PC-9 (cell line): ENCODE results near the gene SRP19.
"Not testable (repeated sequence)": the region's sequence is repeated elsewhere in the genome, so short reads cannot be mapped to it uniquely, and the experiment has no call there.

Experiments used
- CTCF ChIP-seq: fragments of 200-600 bp; sonication (generic); conservative IDR thresholded peaks from 2 replicates; pipeline ENCODE4 v1.6.1; 2017; ENCODE audit warnings: mixed run types, antibody characterized with exemption, mild to moderate bottlenecking, moderate library complexity
- EZH2 ChIP-seq: fragments of 200-600 bp; sonication (generic); IDR thresholded peaks from 2 replicates; pipeline ENCODE4 v1.8.0; 2017; ENCODE audit warnings: antibody characterized with exemption, low read depth

- TF ChIP-seq CTCF, EZH2: not testable (repeated sequence)
Measured at GRCh38 chr5:112860571-112860928, 537 bp upstream of the SRP19 start.
